Duodenal mucosa (tissue), 2 donors: ENCODE data around the gene DAAM1.

Experiments
- H3K27ac ChIP-seq: one replicate; pipeline ENCODE4 v1.7.0; 2013; ENCODE audit warnings: low read depth, low read length
- H3K27me3 ChIP-seq, 2 donors: one replicate each; pipeline ENCODE4 v1.7.0; 2013; ENCODE audit warnings: low read length in 2 of 2, control low read depth in 1 of 2; ENCODE audit not compliant: insufficient read depth in 2 of 2, control insufficient read depth in 1 of 2
- H3K36me3 ChIP-seq, 2 donors: one replicate each; pipeline ENCODE4 v1.7.0; 2013; ENCODE audit warnings: low read length in 2 of 2, control low read depth in 1 of 2; ENCODE audit not compliant: insufficient read depth in 2 of 2, control insufficient read depth in 1 of 2
- H3K4me1 ChIP-seq, 2 donors: one replicate each; pipeline ENCODE4 v1.7.0; 2013; ENCODE audit warnings: low read length in 2 of 2, control low read depth in 1 of 2; ENCODE audit not compliant: insufficient read depth in 2 of 2, control insufficient read depth in 1 of 2
- H3K4me3 ChIP-seq, 2 donors: one replicate each; pipeline ENCODE4 v1.7.0; 2013; ENCODE audit warnings: low read length in 2 of 2, low read depth in 1 of 2
- H3K9ac ChIP-seq, 2 donors: one replicate each; pipeline ENCODE4 v1.7.0; 2013; ENCODE audit warnings: low read length in 2 of 2, low read depth in 1 of 2
- H3K9me3 ChIP-seq, 2 donors: one replicate each; pipeline ENCODE4 v1.7.0; 2013; ENCODE audit warnings: low read length in 2 of 2, control low read depth in 1 of 2; ENCODE audit not compliant: control insufficient read depth in 1 of 2

The DAAM1 gene

DNA sequence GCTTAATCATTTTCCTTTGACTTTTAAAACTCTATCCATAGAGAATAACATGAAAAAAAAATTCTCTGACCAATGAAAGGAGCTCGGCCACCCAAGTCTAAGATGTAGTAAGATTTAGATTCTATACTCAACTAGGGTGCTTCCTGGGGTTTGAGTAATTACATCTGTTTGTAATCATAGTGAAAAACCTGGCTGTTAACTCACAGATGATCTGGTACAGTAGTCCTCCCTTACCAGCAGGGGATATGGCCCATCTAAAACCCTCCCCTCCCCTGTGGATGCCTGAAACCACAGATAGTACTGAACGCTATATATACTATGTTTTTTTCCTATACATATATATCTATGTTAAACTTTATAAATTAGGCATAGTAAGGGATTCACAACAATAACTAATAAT lies 89.2 kb downstream of the DAAM1 start:
- no peak overlapping the region for H3K27ac ChIP-seq
- no peak overlapping the region for H3K4me3 ChIP-seq
- H3K36me3 ChIP-seq = no peaks in the 10 kb centered on the region
- H3K9me3 ChIP-seq = no peaks in the 10 kb centered on the region
- H3K27me3 ChIP-seq = no peaks in the 10 kb centered on the region
- peaks cover 0 to 5% of the 10 kb centered on the region in 2 donors for H3K4me1 ChIP-seq
- no peak overlapping the region for H3K9ac ChIP-seq

DNA sequence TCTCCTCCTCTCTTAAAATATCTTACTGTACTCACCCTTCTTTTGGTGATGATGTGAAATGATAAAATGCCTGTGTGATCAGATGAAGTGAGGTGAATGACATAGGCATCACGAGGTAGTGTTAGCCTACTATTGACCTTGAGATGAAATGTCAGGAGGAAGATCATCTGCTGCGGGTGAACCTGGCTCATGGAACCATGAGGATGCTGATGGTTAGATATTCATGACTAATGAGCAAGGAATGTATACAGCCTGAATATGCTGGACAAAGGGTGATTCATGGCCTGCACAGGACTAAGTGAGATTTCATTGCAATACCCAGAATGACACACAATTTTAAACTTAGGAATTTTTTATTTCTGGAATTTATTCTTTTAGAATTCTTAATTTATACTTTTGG lies 89.6 kb downstream of the DAAM1 start:
- Histone ChIP-seq H3K36me3 (no peaks in the 10 kb centered on the region), H3K27me3 (no peaks in the 10 kb centered on the region), H3K9ac (no peak overlapping the region), H3K4me1 (peaks cover 0 to 5% of the 10 kb centered on the region in 2 donors), H3K27ac (no peak overlapping the region), H3K4me3 (no peak overlapping the region), H3K9me3 (no peaks in the 10 kb centered on the region)

DNA sequence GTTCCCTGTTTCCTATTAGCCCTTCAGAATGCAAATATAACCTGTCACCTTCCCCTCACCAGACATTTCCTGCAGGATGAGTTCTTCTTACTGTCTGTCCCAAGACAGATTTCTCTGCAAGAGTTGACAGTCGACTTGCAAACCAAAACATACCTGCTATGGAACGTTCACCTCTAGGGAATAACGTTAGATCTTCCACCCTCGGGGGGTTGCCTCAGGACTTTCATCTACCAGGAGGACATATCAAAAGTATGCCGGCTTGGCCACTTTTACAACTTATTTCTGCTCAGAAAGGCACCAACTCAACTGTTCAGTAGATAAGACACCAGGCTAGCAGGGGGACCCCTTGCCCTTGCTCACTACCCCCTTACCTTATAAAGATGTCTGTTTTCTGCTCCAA lies 92.5 kb downstream of the DAAM1 start:
- Histone ChIP-seq H3K27me3 (no peaks in the 10 kb centered on the region), H3K27ac (no peak overlapping the region), H3K4me1 (peaks cover 0 to 5% of the 10 kb centered on the region in 2 donors), H3K9me3 (peaks cover 0 to 3% of the 10 kb centered on the region in 2 donors), H3K36me3 (no peaks in the 10 kb centered on the region), H3K9ac (no peak overlapping the region), H3K4me3 (no peak overlapping the region)

DNA sequence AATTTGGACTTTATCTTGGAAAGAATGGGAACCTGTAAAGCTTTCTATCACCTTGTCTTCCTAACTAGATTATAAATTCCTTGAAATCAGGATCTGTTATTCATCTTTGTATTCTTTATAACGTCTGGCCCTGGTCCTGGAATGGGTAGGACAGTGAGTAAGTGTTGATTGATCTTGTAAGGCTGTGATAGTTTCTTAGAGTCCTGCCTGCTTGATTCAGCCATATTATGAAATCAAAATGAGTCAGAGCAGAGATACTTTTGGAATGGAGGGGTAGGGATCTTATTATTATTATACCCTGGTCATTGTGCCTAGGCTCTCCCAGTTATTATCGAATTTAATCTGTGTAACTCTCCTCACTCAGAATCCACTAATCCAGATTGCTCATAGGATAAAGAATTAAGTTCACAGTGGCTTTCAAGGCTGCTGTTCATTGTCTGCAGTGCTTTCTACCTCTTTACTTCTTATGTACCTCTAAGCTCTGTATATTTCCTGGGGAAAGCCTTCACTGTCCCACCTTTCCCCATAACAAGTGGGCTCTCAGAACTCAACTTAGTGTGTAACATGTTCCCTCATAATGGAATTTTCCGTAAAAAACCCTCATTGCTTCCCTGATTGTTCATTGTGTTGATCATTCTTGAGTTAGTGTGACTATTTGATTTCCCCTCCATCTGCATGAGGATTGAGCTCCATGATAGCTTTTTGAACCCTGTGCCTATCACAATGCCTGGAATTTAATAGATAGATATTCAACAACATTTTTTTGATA lies 93.3 kb downstream of the DAAM1 start:
- Histone ChIP-seq H3K36me3 (no peaks in the 10 kb centered on the region), H3K9ac (no peak overlapping the region), H3K27ac (no peak overlapping the region), H3K9me3 (peaks cover 0 to 3% of the 10 kb centered on the region in 2 donors), H3K4me3 (no peak overlapping the region), H3K27me3 (no peaks in the 10 kb centered on the region), H3K4me1 (no peaks in the 10 kb centered on the region)

DNA sequence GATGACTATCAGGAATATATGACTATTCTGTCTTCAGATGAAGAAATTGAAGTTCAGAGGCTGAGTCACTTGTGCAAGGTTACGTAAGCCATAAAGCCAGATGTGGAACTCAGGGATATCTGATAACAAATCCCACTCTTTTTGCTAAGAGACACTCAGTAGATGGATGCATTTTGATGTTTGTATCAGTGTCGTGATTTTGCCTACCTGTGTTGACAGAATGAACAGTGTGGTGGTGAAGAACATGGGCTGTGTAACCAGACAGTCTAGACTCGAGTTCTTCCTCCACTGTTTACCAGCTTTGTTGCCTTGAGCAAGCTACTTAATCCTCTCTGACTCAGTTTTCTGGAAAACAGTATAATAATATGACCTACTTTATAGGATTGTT lies 93.9 kb downstream of the DAAM1 start:
- no peaks in the 10 kb centered on the region for H3K27me3 ChIP-seq
- peaks cover 0 to 3% of the 10 kb centered on the region in 2 donors for H3K9me3 ChIP-seq
- no peak overlapping the region for H3K9ac ChIP-seq
- H3K4me1 ChIP-seq = no peaks in the 10 kb centered on the region
- H3K4me3 ChIP-seq = no peak overlapping the region
- no peak overlapping the region for H3K27ac ChIP-seq
- H3K36me3 ChIP-seq = no peaks in the 10 kb centered on the region

DNA sequence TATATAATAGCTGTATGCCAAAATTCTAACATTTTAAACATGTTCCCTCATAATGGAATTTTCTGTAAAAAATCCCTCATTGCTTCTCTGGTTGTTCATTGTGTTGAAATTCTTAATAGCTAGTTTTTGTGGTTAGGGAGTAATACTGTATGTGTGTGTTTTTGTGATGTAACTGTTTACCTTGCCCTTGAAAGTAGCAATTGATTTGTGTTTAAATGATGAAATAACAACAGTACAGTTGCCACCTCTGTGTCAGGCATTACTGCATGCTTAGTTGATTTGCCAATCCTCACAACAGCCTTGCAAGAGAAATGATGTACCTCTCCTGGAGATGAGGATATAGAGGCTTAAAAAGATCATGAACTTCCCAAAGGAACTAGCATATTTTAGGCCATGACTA lies 94.9 kb downstream of the DAAM1 start:
- Histone ChIP-seq H3K4me1 (no peaks in the 10 kb centered on the region), H3K9ac (no peak overlapping the region), H3K27ac (no peak overlapping the region), H3K9me3 (peaks cover 0 to 3% of the 10 kb centered on the region in 2 donors), H3K27me3 (no peaks in the 10 kb centered on the region), H3K36me3 (no peaks in the 10 kb centered on the region), H3K4me3 (no peak overlapping the region)

DNA sequence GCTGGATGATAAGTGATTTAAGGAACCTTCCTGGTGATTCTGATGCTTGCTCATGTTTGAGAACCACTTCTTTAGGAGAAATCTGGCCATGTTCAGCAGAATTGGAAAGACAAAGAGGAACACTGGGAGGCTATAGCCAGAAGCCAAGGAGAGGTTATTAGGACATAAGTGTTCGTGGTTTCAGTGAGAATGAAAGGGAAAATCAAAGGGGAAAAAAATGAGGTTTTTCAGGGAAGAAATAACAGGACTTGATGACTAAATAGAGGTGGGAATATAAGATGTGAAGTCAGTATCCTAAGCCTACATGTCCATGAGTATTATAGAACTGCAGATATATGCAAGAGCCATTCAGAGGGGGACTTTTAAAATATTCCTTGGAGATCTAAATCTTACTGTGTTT lies 95.6 kb downstream of the DAAM1 start:
- Histone ChIP-seq H3K9ac (no peak overlapping the region), H3K4me1 (no peaks in the 10 kb centered on the region), H3K36me3 (no peaks in the 10 kb centered on the region), H3K27me3 (no peaks in the 10 kb centered on the region), H3K9me3 (peaks cover 0 to 3% of the 10 kb centered on the region in 2 donors), H3K4me3 (no peak overlapping the region), H3K27ac (no peak overlapping the region)

DNA sequence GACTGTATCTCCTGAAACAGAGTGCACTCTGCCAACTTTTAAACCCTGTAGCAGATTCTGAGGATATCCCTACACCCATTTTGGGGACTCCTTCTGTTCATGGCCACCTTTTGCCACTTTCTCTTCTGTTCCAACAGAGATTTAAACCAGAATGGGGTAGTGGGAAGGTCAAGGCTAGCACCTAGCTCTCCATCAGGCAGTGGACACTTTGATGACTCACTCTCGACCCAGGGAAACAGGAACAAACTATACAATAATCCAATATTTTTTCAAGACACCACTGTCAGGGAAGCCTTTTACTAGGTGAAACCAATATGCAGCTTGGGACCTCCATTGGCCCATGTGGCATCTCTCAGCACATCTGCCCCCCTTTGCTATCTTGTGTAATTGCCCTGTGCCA lies 103.6 kb downstream of the DAAM1 start:
- no peak overlapping the region for H3K4me3 ChIP-seq
- H3K27me3 ChIP-seq = no peaks in the 10 kb centered on the region
- H3K36me3 ChIP-seq = peaks cover 7 to 12% of the 10 kb centered on the region in 2 donors
- peaks cover 0 to 1% of the 10 kb centered on the region in 2 donors for H3K4me1 ChIP-seq
- no peak overlapping the region for H3K27ac ChIP-seq
- H3K9me3 ChIP-seq = no peaks in the 10 kb centered on the region
- H3K9ac ChIP-seq = no peak overlapping the region

DNA sequence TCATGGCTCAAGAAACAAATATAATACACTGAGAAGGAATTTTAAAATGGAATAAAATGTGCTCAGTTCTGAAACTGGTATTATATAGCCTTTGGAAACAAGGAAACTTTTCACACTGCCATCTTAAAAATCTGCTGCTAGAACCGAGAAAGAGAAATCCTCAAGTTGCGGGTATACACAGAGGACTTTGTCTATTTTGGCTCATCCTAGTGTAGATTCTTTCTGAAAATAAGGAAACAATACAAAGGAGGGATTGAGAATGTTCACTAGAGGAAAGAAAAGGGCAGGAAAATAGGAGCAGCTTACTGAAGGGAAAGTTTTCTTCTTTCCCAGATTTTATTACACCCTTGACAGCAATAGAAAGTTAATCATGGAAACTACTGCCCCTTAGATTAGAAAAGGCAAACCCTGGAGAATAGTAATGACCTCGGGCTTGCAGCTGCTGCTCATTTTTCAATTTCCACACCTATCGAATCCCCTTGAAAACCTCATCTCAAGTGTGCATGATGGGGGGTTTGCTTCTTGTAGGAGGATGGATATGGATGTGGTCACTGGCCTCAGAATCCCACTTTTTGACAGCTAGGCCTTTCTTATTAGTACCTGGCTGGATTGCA lies 104.6 kb downstream of the DAAM1 start:
- Histone ChIP-seq H3K36me3 (peaks cover 7 to 12% of the 10 kb centered on the region in 2 donors), H3K9ac (no peak overlapping the region), H3K27ac (no peak overlapping the region), H3K4me1 (peaks cover 0 to 4% of the 10 kb centered on the region in 2 donors), H3K27me3 (no peaks in the 10 kb centered on the region), H3K9me3 (no peaks in the 10 kb centered on the region), H3K4me3 (no peak overlapping the region)

DNA sequence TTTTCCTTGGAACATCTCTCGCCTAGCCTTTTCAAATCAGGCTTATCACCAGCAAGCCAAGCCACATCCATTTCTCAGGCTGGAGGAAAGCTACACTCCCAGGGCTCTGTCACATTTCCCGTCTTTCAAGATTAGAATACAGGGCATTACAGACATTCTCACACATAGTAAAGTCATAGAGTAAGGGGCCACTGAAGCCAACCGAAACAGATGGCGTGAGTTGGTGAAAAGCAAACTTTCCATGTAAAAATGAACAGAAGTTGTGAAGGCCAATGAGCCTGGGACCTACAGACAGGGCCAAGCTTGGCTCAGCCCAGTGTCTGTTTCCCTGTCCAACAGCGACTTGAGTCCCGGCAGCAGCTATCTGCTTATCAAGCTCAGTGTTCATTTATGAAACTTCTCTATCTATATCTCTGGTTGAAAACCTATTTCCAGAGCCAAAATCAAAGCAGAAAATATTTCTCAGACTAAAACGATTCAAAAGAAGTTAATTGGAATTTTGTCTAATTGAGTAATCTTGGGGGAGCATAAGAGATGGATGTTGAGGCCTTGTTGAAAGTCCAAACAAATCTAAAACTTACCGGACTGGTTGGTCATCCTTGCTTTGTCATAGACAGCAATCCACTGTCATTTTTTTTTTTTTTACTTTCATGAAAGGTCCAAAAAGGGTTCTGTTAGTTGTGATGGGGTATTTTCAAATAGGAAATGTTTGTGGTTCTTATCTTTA lies 105.6 kb downstream of the DAAM1 start:
- H3K9ac ChIP-seq = no peak overlapping the region
- H3K4me1 ChIP-seq = peaks cover 0 to 4% of the 10 kb centered on the region in 2 donors

More for the DNA sequence above, 105.6 kb downstream of the DAAM1 start:
- Histone ChIP-seq H3K9me3 (no peaks in the 10 kb centered on the region), H3K27ac (no peak overlapping the region), H3K36me3 (peaks cover 7 to 12% of the 10 kb centered on the region in 2 donors), H3K27me3 (no peaks in the 10 kb centered on the region), H3K4me3 (no peak overlapping the region)
